ENCODE results near the gene ASCC1. TPM values are rescaled to one million over a fixed set of nuclear protein-coding genes. Genes with fewer than 3 reads are reported as not detected.

ASCC1 gene
- total and polyA plus RNA-seq, 2 of the 13 experiments (the other 11 are each of a cell fraction or from before 2014, with no cell fraction given): 21.6 to 30.1 TPM

- no TSS peak for BruUV-seq (replicated peaks)
- Histone ChIP-seq H3K27me3 (ENCODE audit: control insufficient read depth in 1 of 2, insufficient read depth in 2 of 2, low read length in 2 of 2) (no peaks in the 10 kb centered on the region), H3K9ac (ENCODE audit: insufficient read depth, low read depth, low read length) (no peak overlapping the region), H4K20me1 (ENCODE audit: insufficient read depth, low read length) (no peaks in the 10 kb centered on the region), H3K4me1 (ENCODE audit: insufficient read depth, low read length) (no peaks in the 10 kb centered on the region), H3K4me2 (ENCODE audit: low read depth, low read length) (no peak overlapping the region), H2AFZ (ENCODE audit: low read length) (no peak overlapping the region), H3K36me3 (replicated peaks in 1 of 2; ENCODE audit: control insufficient read depth in 1 of 2, insufficient read depth in 2 of 2, low read length in 2 of 2) (peaks cover 1 to 3% of the 10 kb centered on the region in 2 experiments; a peak in 4 of 5 replicates), H3K4me3 (replicated peaks in 1 of 3; ENCODE audit: insufficient read depth in 1 of 3, low read depth in 2 of 3, low read length in 3 of 3) (no peak overlapping the region), H3K79me2 (ENCODE audit: insufficient read depth, low read length) (no peaks in the 10 kb centered on the region), H3K9me3 (ENCODE audit: low read length) (no peaks in the 10 kb centered on the region), H3K27ac (ENCODE audit: extremely low read length, insufficient read depth, low read length) (no peak overlapping the region)
- FAIRE-seq (no peak), DNase-seq (ENCODE audit: low spot score) (no peak), ATAC-seq (no peak)
- TF ChIP-seq SAFB2 (CRISPR knock-in tag; IDR thresholded peaks at IDR 0.05; ENCODE audit: borderline replicate concordance, low read depth): no peak
- TF ChIP-seq ZBTB25 (CRISPR knock-in tag; IDR thresholded peaks at IDR 0.05): no peak
- no peak for TF ChIP-seq ZNF383 (CRISPR knock-in tag; IDR thresholded peaks at IDR 0.05; ENCODE audit: borderline replicate concordance)
- no peak for TF ChIP-seq DRAP1 (CRISPR knock-in tag; IDR thresholded peaks at IDR 0.05)
- no peak for TF ChIP-seq ZNF580 (CRISPR knock-in tag; IDR thresholded peaks at IDR 0.05; ENCODE audit: borderline replicate concordance, low read depth)
- in situ Hi-C loops (cut with HindIII; ENCODE audit: extremely low pct_ligation_motif_present, low pct_unique_long_range_greater_than_20kb): no loop called here
- intact Hi-C loops (cut with micrococcal nuclease; ENCODE audit: unreplicated experiment): no loop called here
- 94% methylated on average over 10 of the region's 10 CpGs for WGBS (ENCODE audit: low lambda C conversion rate)
- POLR2A ChIA-PET: no interaction called here
- CTCF ChIA-PET (ENCODE audit: low intra/inter-chr PET ratio, low total read pairs): no interaction called here
These were observed 81.0 kb downstream of the ASCC1 start for GRCh38 chr10:72134785-72135767.

All from HepG2 (cell line).